H9 (cell line): ENCODE measurements around the gene SNX15. TPM values are rescaled to one million over a fixed set of nuclear protein-coding genes. Genes with fewer than 3 reads are reported as not detected.

ENCODE experiments used
- DNase-seq: peaks from one replicate; pipeline ENCODE4 v3.0.0-alpha.2; 2017
- H2AFZ ChIP-seq: one replicate; pipeline ENCODE4 v1.6.1; 2013; ENCODE audit warnings: mild to moderate bottlenecking, low read length, control low read depth, moderate library complexity
- H2AK5ac ChIP-seq: 2 replicates; pipeline ENCODE4 v1.6.1; 2013; ENCODE audit warnings: low read length, control low read depth, mixed read lengths; ENCODE audit not compliant: insufficient read length
- H2BK120ac ChIP-seq: one replicate; pipeline ENCODE4 v1.6.1; 2013; ENCODE audit warnings: low read depth, mild to moderate bottlenecking, low read length, control low read depth, inconsistent platforms; ENCODE audit not compliant: poor library complexity, severe bottlenecking
- H2BK12ac ChIP-seq: 2 replicates; pipeline ENCODE4 v1.6.1; 2013; ENCODE audit warnings: low read length, control low read depth, mixed read lengths, low read depth; ENCODE audit not compliant: insufficient read length
- H2BK15ac ChIP-seq: 2 replicates; pipeline ENCODE4 v1.6.1; 2013; ENCODE audit warnings: low read depth, low read length, control low read depth
- H2BK20ac ChIP-seq: one replicate; pipeline ENCODE4 v1.6.1; 2013; ENCODE audit warnings: low read depth, mild to moderate bottlenecking, low read length, control low read depth, inconsistent platforms; ENCODE audit not compliant: poor library complexity, severe bottlenecking
- H2BK5ac ChIP-seq: 2 replicates; pipeline ENCODE4 v1.6.1; 2013; ENCODE audit warnings: low read length, control low read depth, mixed read lengths; ENCODE audit not compliant: insufficient read length
- H3K14ac ChIP-seq: 2 replicates; pipeline ENCODE4 v1.6.1; 2013; ENCODE audit warnings: low read length, control low read depth; ENCODE audit not compliant: insufficient read depth
- H3K18ac ChIP-seq: 2 replicates; pipeline ENCODE4 v1.6.1; 2013; ENCODE audit warnings: low read depth, mild to moderate bottlenecking, mixed read lengths, low read length, control low read depth; ENCODE audit not compliant: insufficient read length
- H3K23ac ChIP-seq: 2 replicates; pipeline ENCODE4 v1.6.1; 2013; ENCODE audit warnings: low read length, control low read depth, mixed read lengths, low read depth; ENCODE audit not compliant: insufficient read length
- H3K23me2 ChIP-seq: 2 replicates; pipeline ENCODE4 v1.6.1; 2013; ENCODE audit warnings: low read depth, mild to moderate bottlenecking, mixed read lengths, low read length, control low read depth; ENCODE audit not compliant: insufficient read length, poor library complexity, severe bottlenecking
- H3K27ac ChIP-seq: 2 replicates; pipeline ENCODE4 v1.5.1; 2013; ENCODE audit warnings: low read length, control low read depth, mixed read lengths, low read depth; ENCODE audit not compliant: insufficient read length
- H3K27me3 ChIP-seq: 2 replicates; pipeline ENCODE4 v1.6.1; 2013; ENCODE audit warnings: low read length, control low read depth, inconsistent platforms; ENCODE audit not compliant: insufficient read depth
- H3K4ac ChIP-seq: 2 replicates; pipeline ENCODE4 v1.6.1; 2013; ENCODE audit warnings: low read depth, mild to moderate bottlenecking, control low read depth, inconsistent platforms, low read length, moderate library complexity
- H3K4me1 ChIP-seq: 2 replicates; pipeline ENCODE4 v1.6.1; 2013; ENCODE audit warnings: low read length, control low read depth, inconsistent platforms; ENCODE audit not compliant: insufficient read depth
- H3K4me2 ChIP-seq: 2 replicates; pipeline ENCODE4 v1.6.1; 2013; ENCODE audit warnings: low read length, control low read depth, mixed read lengths; ENCODE audit not compliant: insufficient read length, insufficient read depth
- H3K56ac ChIP-seq: 2 replicates; pipeline ENCODE4 v1.6.1; 2013; ENCODE audit warnings: low read depth, mild to moderate bottlenecking, mixed read lengths, low read length, control low read depth; ENCODE audit not compliant: insufficient read length
- H3K79me1 ChIP-seq: 2 replicates; pipeline ENCODE4 v1.6.1; 2013; ENCODE audit warnings: low read depth, mild to moderate bottlenecking, moderate library complexity, low read length, control low read depth, inconsistent platforms; ENCODE audit not compliant: insufficient read depth, poor library complexity, severe bottlenecking
- H3K79me2 ChIP-seq: 2 replicates; pipeline ENCODE4 v1.6.1; 2013; ENCODE audit warnings: low read length, control low read depth, inconsistent platforms; ENCODE audit not compliant: insufficient read depth
- H3K9ac ChIP-seq: 2 replicates; pipeline ENCODE4 v1.6.1; 2013; ENCODE audit warnings: low read length, control low read depth, mixed read lengths; ENCODE audit not compliant: insufficient read length; ENCODE audit errors: extremely low read depth
- H3K9me3 ChIP-seq: one replicate; pipeline ENCODE4 v1.6.1; 2013; ENCODE audit warnings: low read depth, low read length, inconsistent platforms; ENCODE audit not compliant: control insufficient read depth
- H3T11ph ChIP-seq: one replicate; pipeline ENCODE4 v1.6.1; 2013; ENCODE audit warnings: mild to moderate bottlenecking, low read length, control low read depth, inconsistent platforms
- H4K20me1 ChIP-seq: one replicate; pipeline ENCODE4 v1.6.1; 2013; ENCODE audit not compliant: control insufficient read depth, insufficient read length, insufficient read depth
- H4K5ac ChIP-seq: 2 replicates; pipeline ENCODE4 v1.6.1; 2013; ENCODE audit warnings: low read depth, mild to moderate bottlenecking, mixed read lengths, low read length, control low read depth; ENCODE audit not compliant: insufficient read length
- H4K8ac ChIP-seq: replicated peaks from 2 replicates; pipeline ENCODE4 v1.6.1; 2013; ENCODE audit warnings: low read length, control low read depth, mixed read lengths, low read depth; ENCODE audit not compliant: insufficient read length
- H4K91ac ChIP-seq: 2 replicates; pipeline ENCODE4 v1.6.1; 2013; ENCODE audit warnings: low read depth, mild to moderate bottlenecking, moderate library complexity, mixed read lengths, low read length, control low read depth; ENCODE audit not compliant: insufficient read length
- H3K27ac Mint-ChIP-seq, 3 experiments: 2 replicates in 2 of 3; 3 replicates in 1 of 3; pipeline ENCODE4 v1.8.0; 2020 to 2021; ENCODE audit warnings: mixed read lengths in 3 of 3, mild to moderate bottlenecking in 1 of 3, moderate library complexity in 1 of 3
- H3K27me3 Mint-ChIP-seq: 2 replicates; pipeline ENCODE4 v1.8.0; 2021; ENCODE audit warnings: low read depth, mild to moderate bottlenecking, moderate library complexity, mixed read lengths
- H3K36me3 Mint-ChIP-seq, 3 experiments: 2 replicates in 2 of 3; 3 replicates in 1 of 3; pipeline ENCODE4 v1.8.0; 2020 to 2021; ENCODE audit warnings: low read depth in 3 of 3, mixed read lengths in 3 of 3; ENCODE audit not compliant: insufficient read depth in 1 of 3
- H3K4me1 Mint-ChIP-seq, 2 experiments: 2 replicates each; pipeline ENCODE4 v1.8.0; 2020; ENCODE audit warnings: mixed read lengths in 2 of 2
- H3K4me3 Mint-ChIP-seq, 2 experiments: 2 replicates in 1 of 2; 3 replicates in 1 of 2; pipeline ENCODE4 v1.8.0; 2020 to 2021; ENCODE audit warnings: mild to moderate bottlenecking in 2 of 2, mixed read lengths in 2 of 2, moderate library complexity in 1 of 2
- H3K9me3 Mint-ChIP-seq, 2 experiments: 2 replicates in 1 of 2; 3 replicates in 1 of 2; pipeline ENCODE4 v1.8.0; 2020; ENCODE audit warnings: mild to moderate bottlenecking in 2 of 2, mixed read lengths in 2 of 2, moderate library complexity in 1 of 2
- WGBS: extraction: QIAGEN DNeasy Blood & Tissue Kit; methylation state at CpG from one replicate; pipeline ENCODE4 v1.1.7; 2013; ENCODE audit warnings: missing lambda C conversion rate, low lambda C conversion rate, mixed read lengths; ENCODE audit not compliant: insufficient read length; ENCODE audit errors: extremely low coverage; 5-methylcytosine and 5-hydroxymethylcytosine counted together
- total RNA-seq: library from RNA; stranded (reverse); gene quantifications from 2 replicates; pipeline ENCODE4 v1.2.1, GENCODE V29; 2021
- TF ChIP-seq, protein P1 (sequence below): fragments of 200-600 bp; sonication (generic); conservative IDR thresholded peaks from 3 replicates; pipeline ENCODE4 v1.8.0; 2021; ENCODE audit warnings: antibody characterized with exemption, mild to moderate bottlenecking

The SNX15 gene
- total RNA-seq, 1 experiment from 2014 or later, result 24.3 TPM

GRCh38 chr11:64996710-64997380, 30.4 kb upstream of the SNX15 start, which contains the start of gene BATF2:
Gene BATF2 (minus strand): TSS chr11:64996971. CDS start chr11:64996914, 57 bp downstream.
- Histone ChIP-seq H2BK5ac (no peak within 1 kb of the TSS), H2AFZ (peak within 1 kb of the TSS; percentile 79), H3K9me3 (no peaks in the 10 kb centered on the region), H2AK5ac (no peak within 1 kb of the TSS), H2BK15ac (no peak within 1 kb of the TSS), H3K56ac (no peak within 1 kb of the TSS), H3K9ac (no peak within 1 kb of the TSS), H4K5ac (no peak within 1 kb of the TSS), H3K27ac (no peak within 1 kb of the TSS), H2BK120ac (peak within 1 kb of the TSS; percentile 2), H4K91ac (no peak within 1 kb of the TSS), H3K4me2 (peak within 1 kb of the TSS; percentile 16), H3K79me2 (no peaks in the 10 kb centered on the region), H4K8ac (no peak within 1 kb of the TSS), H3K23ac (no peak within 1 kb of the TSS), H3K27me3 (no peaks in the 10 kb centered on the region), H4K20me1 (no peaks in the 10 kb centered on the region), H3K14ac (0 out of 2 replicates have a peak within 1 kb of the TSS, but pooled peaks have one; percentile 39), H3K18ac (peak within 1 kb of the TSS; percentile 36), H3K23me2 (no peaks in the 10 kb centered on the region), H2BK12ac (peak within 1 kb of the TSS; percentile 28), H2BK20ac (no peak within 1 kb of the TSS), H3T11ph (no peak within 1 kb of the TSS), H3K4ac (no peak within 1 kb of the TSS), H3K79me1 (no peaks in the 10 kb centered on the region), H3K4me1 (peaks cover 4% of the 10 kb centered on the region; the same call in 1 of the 2 replicates)
- TF ChIP-seq, protein P1, sequence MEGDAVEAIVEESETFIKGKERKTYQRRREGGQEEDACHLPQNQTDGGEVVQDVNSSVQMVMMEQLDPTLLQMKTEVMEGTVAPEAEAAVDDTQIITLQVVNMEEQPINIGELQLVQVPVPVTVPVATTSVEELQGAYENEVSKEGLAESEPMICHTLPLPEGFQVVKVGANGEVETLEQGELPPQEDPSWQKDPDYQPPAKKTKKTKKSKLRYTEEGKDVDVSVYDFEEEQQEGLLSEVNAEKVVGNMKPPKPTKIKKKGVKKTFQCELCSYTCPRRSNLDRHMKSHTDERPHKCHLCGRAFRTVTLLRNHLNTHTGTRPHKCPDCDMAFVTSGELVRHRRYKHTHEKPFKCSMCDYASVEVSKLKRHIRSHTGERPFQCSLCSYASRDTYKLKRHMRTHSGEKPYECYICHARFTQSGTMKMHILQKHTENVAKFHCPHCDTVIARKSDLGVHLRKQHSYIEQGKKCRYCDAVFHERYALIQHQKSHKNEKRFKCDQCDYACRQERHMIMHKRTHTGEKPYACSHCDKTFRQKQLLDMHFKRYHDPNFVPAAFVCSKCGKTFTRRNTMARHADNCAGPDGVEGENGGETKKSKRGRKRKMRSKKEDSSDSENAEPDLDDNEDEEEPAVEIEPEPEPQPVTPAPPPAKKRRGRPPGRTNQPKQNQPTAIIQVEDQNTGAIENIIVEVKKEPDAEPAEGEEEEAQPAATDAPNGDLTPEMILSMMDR, result peak; percentile 69
- WGBS, result no CpG with 5 or more reads among the region's 9 CpGs
- Mint-ChIP-seq H3K27ac (peak within 1 kb of the TSS; percentile 33 to 96 (median 71); a peak in 6 of 7 replicates), H3K36me3 (no peaks in the 10 kb centered on the region), H3K4me3 (peak within 1 kb of the TSS; percentile 44 to 48), H3K4me1 (peaks cover 17 to 21% of the 10 kb centered on the region in 2 experiments), H3K27me3 (no peaks in the 10 kb centered on the region; the same call in 1 of the 2 replicates), H3K9me3 (no peaks in the 10 kb centered on the region)
- peak; percentile 90 for DNase-seq
